Astrocyte (in vitro differentiated cells and primary cell): Measurements from ENCODE around the gene GSG1L. TPM values are rescaled to one million over a fixed set of nuclear protein-coding genes. Genes with fewer than 3 reads are reported as not detected.

Source experiments
- DNase-seq: peaks from one replicate; pipeline ENCODE4 v3.0.0-alpha.2; 2010; ENCODE audit warnings: low read depth
- FAIRE-seq: peaks from 2 replicates; lab custom pipeline; 2011; peaks lifted over from hg19 to GRCh38; lab: Jason Lieb, UNC
- H2AFZ ChIP-seq: 2 replicates; pipeline ENCODE4 v1.6.0; 2012; ENCODE audit warnings: low read depth, low read length, inconsistent platforms
- H3K27ac ChIP-seq: 2 replicates; pipeline ENCODE4 v1.5.1; 2011; ENCODE audit warnings: low read depth, low read length, inconsistent platforms
- H3K27me3 ChIP-seq: 2 replicates; pipeline ENCODE4 v1.6.0; 2011; ENCODE audit warnings: low read length, inconsistent platforms; ENCODE audit not compliant: insufficient read depth
- H3K36me3 ChIP-seq: 2 replicates; pipeline ENCODE4 v1.5.1; 2011; ENCODE audit warnings: low read length, inconsistent platforms; ENCODE audit not compliant: insufficient read depth
- H3K4me1 ChIP-seq: 2 replicates; pipeline ENCODE4 v1.5.1; 2011; ENCODE audit warnings: low read length, inconsistent platforms; ENCODE audit not compliant: insufficient read depth
- H3K4me2 ChIP-seq: 2 replicates; pipeline ENCODE4 v1.6.0; 2012; ENCODE audit warnings: low read length, inconsistent platforms
- H3K4me3 ChIP-seq: 2 replicates; pipeline ENCODE4 v1.5.1; 2011; ENCODE audit warnings: low read depth, mild to moderate bottlenecking, low read length, inconsistent platforms; ENCODE audit not compliant: insufficient read depth
- H3K79me2 ChIP-seq: 2 replicates; pipeline ENCODE4 v1.6.0; 2012; ENCODE audit warnings: mild to moderate bottlenecking, low read length, inconsistent platforms; ENCODE audit not compliant: insufficient read depth
- H3K9ac ChIP-seq: 2 replicates; pipeline ENCODE4 v1.6.0; 2012; ENCODE audit warnings: mild to moderate bottlenecking, low read length, inconsistent platforms
- H3K9me3 ChIP-seq: 2 replicates; pipeline ENCODE4 v1.5.1; 2012; ENCODE audit warnings: low read depth, mild to moderate bottlenecking, low read length, inconsistent platforms; ENCODE audit not compliant: insufficient read depth
- H4K20me1 ChIP-seq: 2 replicates; pipeline ENCODE4 v1.6.0; 2012; ENCODE audit warnings: low read length, inconsistent platforms; ENCODE audit not compliant: insufficient read depth
- H3K27ac Mint-ChIP-seq: one replicate; pipeline ENCODE4 v1.8.0; 2021; ENCODE audit warnings: mild to moderate bottlenecking, mixed read lengths; ENCODE audit not compliant: unreplicated experiment
- H3K27me3 Mint-ChIP-seq: one replicate; pipeline ENCODE4 v1.8.0; 2021; ENCODE audit warnings: low read depth, mixed read lengths; ENCODE audit not compliant: unreplicated experiment
- H3K36me3 Mint-ChIP-seq: one replicate; pipeline ENCODE4 v1.8.0; 2021; ENCODE audit warnings: low read depth, mixed read lengths; ENCODE audit not compliant: unreplicated experiment
- H3K4me1 Mint-ChIP-seq: one replicate; pipeline ENCODE4 v1.8.0; 2021; ENCODE audit warnings: low read depth, mixed read lengths; ENCODE audit not compliant: unreplicated experiment
- H3K4me3 Mint-ChIP-seq: one replicate; pipeline ENCODE4 v1.8.0; 2021; ENCODE audit warnings: mild to moderate bottlenecking, moderate library complexity, mixed read lengths; ENCODE audit not compliant: unreplicated experiment
- H3K9me3 Mint-ChIP-seq: one replicate; pipeline ENCODE4 v1.8.0; 2021; ENCODE audit warnings: mild to moderate bottlenecking, mixed read lengths; ENCODE audit not compliant: unreplicated experiment
- EZH2 ChIP-seq: IDR thresholded peaks from 2 replicates; pipeline ENCODE4 v1.6.1; 2012; ENCODE audit warnings: mild to moderate bottlenecking, low read length, inconsistent platforms; ENCODE audit not compliant: insufficient read depth
- total RNA-seq: library from RNA; stranded (reverse); gene quantifications from 2 replicates; pipeline ENCODE4 v1.2.1, GENCODE V29; 2021
- TF ChIP-seq, protein P1 (sequence below): IDR thresholded peaks from 2 replicates; pipeline ENCODE4 v1.5.1; 2011; ENCODE audit warnings: low read depth, mild to moderate bottlenecking, inconsistent platforms, low read length, moderate library complexity; ENCODE audit not compliant: insufficient read depth

Gene GSG1L
- total RNA-seq, 1 donor from 2014 or later: not detected

- H3K4me1 Mint-ChIP-seq: no peaks in the 10 kb centered on the region
These were observed 286.8 kb downstream of the GSG1L start for GRCh38 chr16:27776556-27777225.

GRCh38 chr16:27775254-27775653 lies 288.3 kb downstream of the GSG1L start:
- Histone ChIP-seq H3K27ac (no peak overlapping the region), H3K36me3 (no peaks in the 10 kb centered on the region), H3K9me3 (no peaks in the 10 kb centered on the region), H2AFZ (no peak overlapping the region), H3K4me3 (no peak overlapping the region), H3K4me1 (peaks cover 25% of the 10 kb centered on the region), H3K27me3 (no peaks in the 10 kb centered on the region), H3K9ac (no peak overlapping the region), H3K4me2 (no peak overlapping the region), H3K79me2 (no peaks in the 10 kb centered on the region), H4K20me1 (no peaks in the 10 kb centered on the region)
- Mint-ChIP-seq H3K27me3 (no peaks in the 10 kb centered on the region), H3K4me3 (no peak overlapping the region), H3K9me3 (peaks cover 3% of the 10 kb centered on the region), H3K36me3 (peaks cover 5% of the 10 kb centered on the region), H3K4me1 (peaks cover 5% of the 10 kb centered on the region), H3K27ac (no peak overlapping the region)
- FAIRE-seq (no peak), DNase-seq (no peak)
- TF ChIP-seq, protein P1, sequence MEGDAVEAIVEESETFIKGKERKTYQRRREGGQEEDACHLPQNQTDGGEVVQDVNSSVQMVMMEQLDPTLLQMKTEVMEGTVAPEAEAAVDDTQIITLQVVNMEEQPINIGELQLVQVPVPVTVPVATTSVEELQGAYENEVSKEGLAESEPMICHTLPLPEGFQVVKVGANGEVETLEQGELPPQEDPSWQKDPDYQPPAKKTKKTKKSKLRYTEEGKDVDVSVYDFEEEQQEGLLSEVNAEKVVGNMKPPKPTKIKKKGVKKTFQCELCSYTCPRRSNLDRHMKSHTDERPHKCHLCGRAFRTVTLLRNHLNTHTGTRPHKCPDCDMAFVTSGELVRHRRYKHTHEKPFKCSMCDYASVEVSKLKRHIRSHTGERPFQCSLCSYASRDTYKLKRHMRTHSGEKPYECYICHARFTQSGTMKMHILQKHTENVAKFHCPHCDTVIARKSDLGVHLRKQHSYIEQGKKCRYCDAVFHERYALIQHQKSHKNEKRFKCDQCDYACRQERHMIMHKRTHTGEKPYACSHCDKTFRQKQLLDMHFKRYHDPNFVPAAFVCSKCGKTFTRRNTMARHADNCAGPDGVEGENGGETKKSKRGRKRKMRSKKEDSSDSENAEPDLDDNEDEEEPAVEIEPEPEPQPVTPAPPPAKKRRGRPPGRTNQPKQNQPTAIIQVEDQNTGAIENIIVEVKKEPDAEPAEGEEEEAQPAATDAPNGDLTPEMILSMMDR: no peak

More at GRCh38 chr16:27776556-27777225, 286.8 kb downstream of the GSG1L start:
- no peak overlapping the region for H3K4me2 ChIP-seq
- peaks cover 21% of the 10 kb centered on the region for H3K4me1 ChIP-seq
- peaks cover 2% of the 10 kb centered on the region for H3K36me3 Mint-ChIP-seq
- peaks cover 3% of the 10 kb centered on the region for H3K9me3 Mint-ChIP-seq
- no peak overlapping the region for H3K27ac Mint-ChIP-seq
- H3K27me3 Mint-ChIP-seq: no peaks in the 10 kb centered on the region
- no peaks in the 10 kb centered on the region for H3K9me3 ChIP-seq
- H3K27ac ChIP-seq: no peak overlapping the region
- no peak overlapping the region for H2AFZ ChIP-seq
- no peaks in the 10 kb centered on the region for H4K20me1 ChIP-seq
- H3K9ac ChIP-seq: no peak overlapping the region
- FAIRE-seq (no peak), DNase-seq (no peak)
- H3K27me3 ChIP-seq: no peaks in the 10 kb centered on the region
- no peak overlapping the region for H3K4me3 ChIP-seq
- no peak for TF ChIP-seq EZH2
- TF ChIP-seq, protein P1: no peak
- no peaks in the 10 kb centered on the region for H3K79me2 ChIP-seq
- H3K4me3 Mint-ChIP-seq: no peak overlapping the region
- H3K36me3 ChIP-seq: no peaks in the 10 kb centered on the region

DNA sequence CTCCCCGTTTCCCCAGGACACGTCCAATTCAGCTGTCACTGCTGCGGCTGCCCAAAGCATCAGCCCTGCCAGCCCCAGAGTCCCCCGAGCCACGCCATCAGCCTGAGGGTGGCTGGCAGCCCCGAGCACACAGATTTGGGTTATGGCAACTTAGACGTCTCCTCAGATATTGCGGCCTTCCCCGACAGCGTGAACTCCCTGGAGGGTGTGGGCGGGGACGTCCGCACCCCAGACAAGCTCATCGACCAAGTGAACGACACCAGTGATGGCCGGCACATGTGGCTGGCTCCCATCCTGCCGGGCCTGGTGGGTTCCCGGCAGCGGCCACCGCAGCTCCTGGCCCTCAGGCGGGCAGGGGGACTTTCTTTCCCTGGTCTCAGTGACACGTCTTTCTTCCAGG lies 288.7 kb downstream of the GSG1L start:
- H3K36me3 ChIP-seq: no peaks in the 10 kb centered on the region
- no peak overlapping the region for H3K27ac ChIP-seq
- FAIRE-seq (no peak), DNase-seq (no peak)
- H3K4me1 Mint-ChIP-seq: peaks cover 10% of the 10 kb centered on the region
- no peak for TF ChIP-seq EZH2
- TF ChIP-seq, protein P1: no peak
- no peak overlapping the region for H3K4me3 ChIP-seq
- no peaks in the 10 kb centered on the region for H3K27me3 ChIP-seq
- no peak overlapping the region for H3K9ac ChIP-seq
- H3K79me2 ChIP-seq: no peaks in the 10 kb centered on the region
- peaks cover 9% of the 10 kb centered on the region for H3K36me3 Mint-ChIP-seq
- H3K4me1 ChIP-seq: peaks cover 25% of the 10 kb centered on the region
- no peak overlapping the region for H3K4me3 Mint-ChIP-seq
- H2AFZ ChIP-seq: no peak overlapping the region
- H4K20me1 ChIP-seq: no peaks in the 10 kb centered on the region
- H3K27me3 Mint-ChIP-seq: no peaks in the 10 kb centered on the region
- H3K4me2 ChIP-seq: no peak overlapping the region
- no peaks in the 10 kb centered on the region for H3K9me3 ChIP-seq
- H3K27ac Mint-ChIP-seq: no peak overlapping the region
- peaks cover 3% of the 10 kb centered on the region for H3K9me3 Mint-ChIP-seq
